DOHH2 (cell line): ENCODE data around the gene CDK4.

ENCODE experiments used
- H3F3A ChIP-seq: fragments of 200-600 bp; sonication (generic), shearing (Covaris generic); 2 replicates; pipeline ENCODE4 v1.6.0; 2016; ENCODE audit warnings: antibody characterized with exemption, mild to moderate bottlenecking; ENCODE audit not compliant: control insufficient read depth, insufficient read depth
- H3K27ac ChIP-seq: fragments of 200-600 bp; sonication (generic); 2 replicates; pipeline ENCODE4 v1.5.1; 2014; ENCODE audit warnings: low read depth, mild to moderate bottlenecking, low read length, moderate library complexity
- H3K27me3 ChIP-seq: fragments of 200-600 bp; sonication (generic); 2 replicates; pipeline ENCODE4 v1.6.1; 2014; ENCODE audit warnings: mild to moderate bottlenecking, low read length, mixed read lengths; ENCODE audit not compliant: control insufficient read depth
- H3K36me3 ChIP-seq: fragments of 200-600 bp; sonication (generic); 2 replicates; pipeline ENCODE4 v1.6.1; 2014; ENCODE audit warnings: mild to moderate bottlenecking, low read length, moderate library complexity, mixed read lengths; ENCODE audit not compliant: control insufficient read depth
- H3K4me1 ChIP-seq: fragments of 200-600 bp; sonication (generic); 2 replicates; pipeline ENCODE4 v1.6.1; 2014; ENCODE audit warnings: mild to moderate bottlenecking, low read length, mixed read lengths; ENCODE audit not compliant: control insufficient read depth
- H3K4me2 ChIP-seq: fragments of 200-600 bp; sonication (generic); 2 replicates; pipeline ENCODE4 v1.6.0; 2014; ENCODE audit warnings: mild to moderate bottlenecking, low read length, moderate library complexity
- H3K4me3 ChIP-seq: fragments of 200-600 bp; sonication (generic); 2 replicates; pipeline ENCODE4 v1.5.1; 2014; ENCODE audit warnings: mild to moderate bottlenecking, low read length, mixed read lengths
- H3K79me2 ChIP-seq: fragments of 200-600 bp; sonication (generic); 2 replicates; pipeline ENCODE4 v1.6.1; 2014; ENCODE audit warnings: mild to moderate bottlenecking, low read length, mixed read lengths; ENCODE audit not compliant: control insufficient read depth
- H3K9me2 ChIP-seq: fragments of 200-600 bp; sonication (generic); replicated peaks from 2 replicates; pipeline ENCODE4 v1.6.1; 2014; ENCODE audit warnings: mild to moderate bottlenecking, low read length, mixed read lengths; ENCODE audit not compliant: control insufficient read depth
- H3K9me3 ChIP-seq: fragments of 200-600 bp; sonication (generic); 2 replicates; pipeline ENCODE4 v1.6.1; 2014; ENCODE audit warnings: antibody characterized with exemption, low read length, mixed read lengths; ENCODE audit not compliant: control insufficient read depth, insufficient read depth
- H4K20me1 ChIP-seq: fragments of 200-600 bp; sonication (generic); 2 replicates; pipeline ENCODE4 v1.6.0; 2014; ENCODE audit warnings: low read depth, mild to moderate bottlenecking, antibody characterized with exemption, low read length, moderate library complexity; ENCODE audit not compliant: control insufficient read depth, insufficient read depth
- EZH2phosphoT487 ChIP-seq: fragments of 200-600 bp; sonication (generic); IDR thresholded peaks from 2 replicates; pipeline ENCODE4 v1.6.1; 2017; ENCODE audit warnings: borderline replicate concordance, mild to moderate bottlenecking, antibody characterized with exemption, low read length, moderate library complexity, mixed read lengths
- TF ChIP-seq, protein P1 (sequence below): fragments of 200-600 bp; sonication (generic); IDR thresholded peaks from one replicate; pipeline ENCODE4 v1.5.1; 2014; ENCODE audit warnings: antibody characterized with exemption, mild to moderate bottlenecking, low read depth, low read length; ENCODE audit not compliant: poor library complexity, severe bottlenecking

The CDK4 gene

DNA sequence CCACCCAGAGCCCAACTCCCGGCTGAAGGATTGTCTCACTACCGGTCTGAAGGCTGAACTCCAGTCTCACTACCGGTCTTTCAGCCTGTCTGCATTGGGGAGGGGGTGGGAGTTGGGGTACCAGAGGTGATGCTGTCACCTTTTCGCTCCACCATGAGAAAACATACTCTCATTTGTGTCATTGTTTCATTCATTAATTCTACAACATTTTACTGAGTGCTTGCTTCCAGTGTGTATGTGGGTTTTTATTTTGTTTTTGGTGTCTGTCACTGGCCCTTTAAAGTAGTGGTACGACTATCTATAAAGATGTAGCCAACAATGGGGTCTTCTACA, 524 bp upstream of the CDK4 start:
- Histone ChIP-seq H3K27me3 (no peaks in the 10 kb centered on the region), H3K9me3 (no peaks in the 10 kb centered on the region), H3K4me1 (peaks cover 46% of the 10 kb centered on the region), H3K4me2 (peak overlapping the region; percentile 76), H3K9me2 (no peaks in the 10 kb centered on the region), H3K36me3 (peaks cover 55% of the 10 kb centered on the region), H3K79me2 (peaks cover 58% of the 10 kb centered on the region), H3K27ac (peak overlapping the region; percentile 21), H3K4me3 (peak overlapping the region; percentile 69), H4K20me1 (no peaks in the 10 kb centered on the region; the same call in 1 of the 2 replicates), H3F3A (peaks cover 25% of the 10 kb centered on the region)
- no peak for TF ChIP-seq EZH2phosphoT487
- TF ChIP-seq, protein P1, sequence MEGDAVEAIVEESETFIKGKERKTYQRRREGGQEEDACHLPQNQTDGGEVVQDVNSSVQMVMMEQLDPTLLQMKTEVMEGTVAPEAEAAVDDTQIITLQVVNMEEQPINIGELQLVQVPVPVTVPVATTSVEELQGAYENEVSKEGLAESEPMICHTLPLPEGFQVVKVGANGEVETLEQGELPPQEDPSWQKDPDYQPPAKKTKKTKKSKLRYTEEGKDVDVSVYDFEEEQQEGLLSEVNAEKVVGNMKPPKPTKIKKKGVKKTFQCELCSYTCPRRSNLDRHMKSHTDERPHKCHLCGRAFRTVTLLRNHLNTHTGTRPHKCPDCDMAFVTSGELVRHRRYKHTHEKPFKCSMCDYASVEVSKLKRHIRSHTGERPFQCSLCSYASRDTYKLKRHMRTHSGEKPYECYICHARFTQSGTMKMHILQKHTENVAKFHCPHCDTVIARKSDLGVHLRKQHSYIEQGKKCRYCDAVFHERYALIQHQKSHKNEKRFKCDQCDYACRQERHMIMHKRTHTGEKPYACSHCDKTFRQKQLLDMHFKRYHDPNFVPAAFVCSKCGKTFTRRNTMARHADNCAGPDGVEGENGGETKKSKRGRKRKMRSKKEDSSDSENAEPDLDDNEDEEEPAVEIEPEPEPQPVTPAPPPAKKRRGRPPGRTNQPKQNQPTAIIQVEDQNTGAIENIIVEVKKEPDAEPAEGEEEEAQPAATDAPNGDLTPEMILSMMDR = no peak

DNA sequence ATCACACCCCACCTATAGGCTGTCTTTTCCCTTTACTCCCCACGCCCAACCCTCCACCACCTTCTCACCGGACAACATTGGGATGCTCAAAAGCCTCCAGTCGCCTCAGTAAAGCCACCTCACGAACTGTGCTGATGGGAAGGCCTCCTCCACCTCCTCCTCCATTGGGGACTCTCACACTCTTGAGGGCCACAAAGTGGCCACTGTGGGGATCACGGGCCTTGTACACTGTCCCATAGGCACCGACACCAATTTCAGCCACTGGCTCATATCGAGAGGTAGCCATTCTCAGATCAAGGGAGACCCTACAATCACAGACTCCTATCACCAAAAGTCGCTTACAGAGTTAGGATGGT, 700 bp downstream of the CDK4 start:
- no peak for TF ChIP-seq EZH2phosphoT487
- TF ChIP-seq, protein P1 = no peak
- Histone ChIP-seq H3K27ac (peak overlapping the region; percentile 57), H3K9me2 (no peaks in the 10 kb centered on the region), H3K36me3 (peaks cover 56% of the 10 kb centered on the region), H3K4me1 (peaks cover 36% of the 10 kb centered on the region), H4K20me1 (no peaks in the 10 kb centered on the region; the same call in 1 of the 2 replicates), H3K27me3 (no peaks in the 10 kb centered on the region), H3K79me2 (peaks cover 46% of the 10 kb centered on the region), H3K9me3 (no peaks in the 10 kb centered on the region), H3K4me2 (peak overlapping the region; percentile 78), H3F3A (peaks cover 34% of the 10 kb centered on the region), H3K4me3 (peak overlapping the region; percentile 98)

DNA sequence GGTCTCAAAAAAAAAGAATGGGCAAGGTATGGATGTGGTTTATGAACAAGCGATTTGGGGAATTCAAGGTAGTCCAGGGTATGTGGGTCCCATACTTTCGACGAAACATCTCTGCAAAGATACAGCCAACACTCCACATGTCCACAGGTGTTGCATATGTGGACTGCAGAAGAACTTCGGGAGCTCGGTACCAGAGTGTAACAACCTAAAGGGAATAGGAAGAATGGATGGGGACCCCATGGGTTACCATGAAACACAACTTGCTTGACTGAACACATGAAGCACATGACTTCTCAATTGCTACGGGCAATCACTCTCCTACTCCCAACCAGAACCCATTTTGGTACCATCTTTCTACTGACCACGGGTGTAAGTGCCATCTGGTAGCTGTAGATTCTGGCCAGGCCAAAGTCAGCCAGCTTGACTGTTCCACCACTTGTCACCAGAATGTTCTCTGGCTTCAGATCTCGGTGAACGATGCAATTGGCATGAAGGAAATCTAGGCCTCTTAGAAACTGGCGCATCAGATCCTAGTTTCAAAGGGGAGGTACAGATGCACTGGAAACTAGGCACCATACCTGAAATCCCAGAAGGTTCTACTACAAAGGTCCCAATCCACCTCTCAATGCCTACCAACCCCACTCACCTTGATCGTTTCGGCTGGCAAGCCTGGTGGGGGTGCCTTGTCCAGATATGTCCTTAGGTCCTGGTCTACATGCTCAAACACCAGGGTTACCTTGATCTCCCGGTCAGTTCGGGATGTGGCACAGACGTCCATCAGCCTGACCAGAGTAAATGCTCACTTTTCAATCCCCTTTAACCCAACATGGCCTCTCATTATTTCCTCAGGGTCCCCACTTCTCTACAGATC, 1.3 kb downstream of the CDK4 start:
- no peak for TF ChIP-seq EZH2phosphoT487
- TF ChIP-seq, protein P1 = no peak
- H3K4me3 ChIP-seq = peak overlapping the region; percentile 98
- peaks cover 40% of the 10 kb centered on the region for H3K4me1 ChIP-seq
- peaks cover 39% of the 10 kb centered on the region for H3K79me2 ChIP-seq
- peak overlapping the region; percentile 78 for H3K4me2 ChIP-seq
- peaks cover 60% of the 10 kb centered on the region for H3K36me3 ChIP-seq
- no peaks in the 10 kb centered on the region for H3K27me3 ChIP-seq
- no peaks in the 10 kb centered on the region; the same call in 1 of the 2 replicates for H4K20me1 ChIP-seq
- H3K9me2 ChIP-seq = no peaks in the 10 kb centered on the region
- no peaks in the 10 kb centered on the region for H3K9me3 ChIP-seq
- peaks cover 34% of the 10 kb centered on the region for H3F3A ChIP-seq
- peak overlapping the region; percentile 57; the same call in 1 of the 2 replicates for H3K27ac ChIP-seq
